Caco-2 (cell line): ENCODE data around the gene STAU1. TPM values are rescaled to one million over a fixed set of nuclear protein-coding genes. Genes with fewer than 3 reads are reported as not detected.
"Not testable (repeated sequence)": the region's sequence is repeated elsewhere in the genome, so short reads cannot be mapped to it uniquely, and the experiment has no call there.

Experiments
- BruUV-seq: library from RNA; stranded (reverse); fragments of 400-500 nt; replicated peaks from 2 replicates; lab custom pipeline; 2021; lab: Mats Ljungman, UMichigan
- CTCF ChIA-PET: fragments of 300-600 bp; sonication (Branson Sonifier 250); formaldehyde crosslinking; loops from one replicate; lab custom pipeline; 2022; ENCODE audit warnings: antibody characterized with exemption; lab: Charles Lee
- POLR2A ChIA-PET: fragments of 300-600 bp; sonication (Branson Sonifier 250); formaldehyde crosslinking; loops from one replicate; lab custom pipeline; 2022; ENCODE audit warnings: antibody characterized with exemption; lab: Charles Lee
- DNase-seq, 2 experiments: peaks; one replicate each; pipeline versions ENCODE4 v3.0.0 to v3.0.0-alpha.2; 2020 to 2022
- H3K27me3 ChIP-seq: replicated peaks from 2 replicates; pipeline ENCODE4 v1.6.0; 2011; ENCODE audit warnings: low read length; ENCODE audit not compliant: control insufficient read depth, insufficient read depth
- H3K36me3 ChIP-seq: 2 replicates; pipeline ENCODE4 v1.5.1; 2011; ENCODE audit warnings: low read length; ENCODE audit not compliant: control insufficient read depth, insufficient read depth
- H3K4me1 ChIP-seq: fragments of 250-450 bp; sonication (Bioruptor Pico); 2 replicates; pipeline ENCODE4 v1.5.1; 2020; ENCODE audit warnings: mild to moderate bottlenecking
- H3K4me3 ChIP-seq: 2 replicates; pipeline ENCODE4 v1.5.1; 2011; ENCODE audit warnings: low read depth, mild to moderate bottlenecking, control low read depth, low read length
- H3K9me3 ChIP-seq: fragments of 250-450 bp; sonication (Bioruptor Pico); 2 replicates; pipeline ENCODE4 v1.5.1; 2020; ENCODE audit warnings: mild to moderate bottlenecking, moderate library complexity
- H3K27ac Mint-ChIP-seq: one replicate; pipeline ENCODE4 v1.8.0; 2022; ENCODE audit warnings: mixed read lengths; ENCODE audit not compliant: unreplicated experiment
- H3K27me3 Mint-ChIP-seq: one replicate; pipeline ENCODE4 v1.8.0; 2022; ENCODE audit warnings: mixed read lengths; ENCODE audit not compliant: insufficient read depth, unreplicated experiment
- H3K36me3 Mint-ChIP-seq: one replicate; pipeline ENCODE4 v1.8.0; 2022; ENCODE audit warnings: mild to moderate bottlenecking, mixed read lengths; ENCODE audit not compliant: insufficient read depth, unreplicated experiment
- H3K4me1 Mint-ChIP-seq: one replicate; pipeline ENCODE4 v1.8.0; 2022; ENCODE audit warnings: low read depth, mixed read lengths; ENCODE audit not compliant: unreplicated experiment
- H3K4me3 Mint-ChIP-seq: one replicate; pipeline ENCODE4 v1.8.0; 2022; ENCODE audit warnings: mild to moderate bottlenecking, moderate library complexity, mixed read lengths; ENCODE audit not compliant: unreplicated experiment
- H3K9me3 Mint-ChIP-seq: one replicate; pipeline ENCODE4 v1.8.0; 2022; ENCODE audit warnings: mixed read lengths; ENCODE audit not compliant: unreplicated experiment
- CTCF ChIP-seq, 2 experiments: fragments of 200-600 bp in 1 of 2; IDR thresholded peaks; 1 replicate in 1 of 2; 2 replicates in 1 of 2; pipeline versions ENCODE4 v1.5.1 to v1.8.0; 2011 to 2022; ENCODE audit warnings: antibody characterized with exemption in 1 of 2, control low read depth in 1 of 2, inconsistent platforms in 1 of 2, low read depth in 1 of 2, low read length in 1 of 2, mild to moderate bottlenecking in 1 of 2, moderate library complexity in 1 of 2; ENCODE audit not compliant: insufficient read depth in 1 of 2, severe bottlenecking in 1 of 2, unreplicated experiment in 1 of 2
- intact Hi-C: fragments of 100-400 bp; cut with micrococcal nuclease; formaldehyde crosslinking; loops from one replicate; pipeline ENCODE4 v1.10.0; 2022; ENCODE audit not compliant: unreplicated experiment
- total RNA-seq: library from RNA; stranded (reverse); gene quantifications from 2 replicates; pipeline ENCODE4 v1.2.3, GENCODE V29; 2022

The STAU1 gene
- total RNA-seq, 1 experiment from 2014 or later, result 201 TPM

- Histone ChIP-seq H3K9me3 (no peaks in the 10 kb centered on the region), H3K4me1 (no peaks in the 10 kb centered on the region), H3K36me3 (peaks cover 20% of the 10 kb centered on the region; the same call in 1 of the 2 replicates), H3K27me3 (no peaks in the 10 kb centered on the region), H3K4me3 (no peak overlapping the region)
- ChIA-PET POLR2A (no interaction called here), CTCF (no interaction called here)
- H3K9me3 Mint-ChIP-seq, result no peaks in the 10 kb centered on the region
- H3K4me1 Mint-ChIP-seq, result no peaks in the 10 kb centered on the region
- DNase-seq, result no peak
- no peak overlapping the region for H3K4me3 Mint-ChIP-seq
- peaks cover 99% of the 10 kb centered on the region for H3K36me3 Mint-ChIP-seq
- intact Hi-C loops, result no loop called here
- H3K27me3 Mint-ChIP-seq, result no peaks in the 10 kb centered on the region
- no TSS peak for BruUV-seq
- TF ChIP-seq CTCF (IDR thresholded peaks at IDR 0.05; ENCODE audit: insufficient read depth in 1 of 2, low read depth in 1 of 2, low read length in 1 of 2, severe bottlenecking in 1 of 2, unreplicated experiment in 1 of 2), result no peak
- no peak overlapping the region for H3K27ac Mint-ChIP-seq
Measured at GRCh38 chr20:49096203-49096730, 91.9 kb downstream of the STAU1 start.

GRCh38 chr20:49091762-49092161 is 96.4 kb downstream of the STAU1 start:
- no peak for DNase-seq
- intact Hi-C loops, result no loop called here
- Mint-ChIP-seq H3K4me3 (no peak overlapping the region), H3K4me1 (no peaks in the 10 kb centered on the region), H3K27ac (no peak overlapping the region), H3K36me3 (peaks cover 100% of the 10 kb centered on the region), H3K9me3 (no peaks in the 10 kb centered on the region), H3K27me3 (no peaks in the 10 kb centered on the region)
- Histone ChIP-seq H3K4me3 (no peak overlapping the region), H3K4me1 (no peaks in the 10 kb centered on the region), H3K36me3 (peaks cover 21% of the 10 kb centered on the region; the same call in 1 of the 2 replicates), H3K9me3 (no peaks in the 10 kb centered on the region), H3K27me3 (no peaks in the 10 kb centered on the region)
- no TSS peak for BruUV-seq
- POLR2A ChIA-PET, result no interaction called here
- CTCF ChIA-PET, result no interaction called here
- no peak for TF ChIP-seq CTCF (IDR thresholded peaks at IDR 0.05; ENCODE audit: insufficient read depth in 1 of 2, low read depth in 1 of 2, low read length in 1 of 2, severe bottlenecking in 1 of 2, unreplicated experiment in 1 of 2)

- H3K27me3 Mint-ChIP-seq, result no peaks in the 10 kb centered on the region
- Histone ChIP-seq H3K27me3 (no peaks in the 10 kb centered on the region), H3K9me3 (no peaks in the 10 kb centered on the region), H3K4me3 (no peak overlapping the region), H3K4me1 (no peaks in the 10 kb centered on the region), H3K36me3 (peaks cover 18% of the 10 kb centered on the region; the same call in 1 of the 2 replicates)
- DNase-seq, result no peak
- CTCF ChIA-PET, result no interaction called here
- POLR2A ChIA-PET, result no interaction called here
- no peaks in the 10 kb centered on the region for H3K9me3 Mint-ChIP-seq
- intact Hi-C loops, result no loop called here
- no peak for TF ChIP-seq CTCF (IDR thresholded peaks at IDR 0.05; ENCODE audit: insufficient read depth in 1 of 2, low read depth in 1 of 2, low read length in 1 of 2, severe bottlenecking in 1 of 2, unreplicated experiment in 1 of 2)
- peaks cover 100% of the 10 kb centered on the region for H3K36me3 Mint-ChIP-seq
- no TSS peak for BruUV-seq
- no peak overlapping the region for H3K4me3 Mint-ChIP-seq
- H3K4me1 Mint-ChIP-seq, result no peaks in the 10 kb centered on the region
- H3K27ac Mint-ChIP-seq, result no peak overlapping the region
Measured at GRCh38 chr20:49091104-49091503, 97.0 kb downstream of the STAU1 start.

- H3K27ac Mint-ChIP-seq, H3K9me3 Mint-ChIP-seq, BruUV-seq, H3K27me3 ChIP-seq, H3K4me1 Mint-ChIP-seq, intact Hi-C loops, H3K9me3 ChIP-seq, H3K27me3 Mint-ChIP-seq, H3K4me3 Mint-ChIP-seq, H3K4me1 ChIP-seq, POLR2A ChIA-PET, CTCF ChIA-PET, DNase-seq, H3K4me3 ChIP-seq: not testable (repeated sequence)
- peaks cover 20% of the 10 kb centered on the region for H3K36me3 ChIP-seq
- peaks cover 100% of the 10 kb centered on the region for H3K36me3 Mint-ChIP-seq
Measured at GRCh38 chr20:49082295-49082694, 105.8 kb downstream of the STAU1 start.
